ENCODE measurements around the gene SCGB1D4. TPM values are rescaled to one million over a fixed set of nuclear protein-coding genes. Genes with fewer than 3 reads are reported as not detected.
"Not testable (repeated sequence)": the region's sequence is repeated elsewhere in the genome, so short reads cannot be mapped to it uniquely, and the experiment has no call there.

The SCGB1D4 gene
- polyA plus RNA-seq, 1 experiment, result not detected

GRCh38 chr11:62340269-62340901, 41.5 kb upstream of the SCGB1D4 start:
- TF ChIP-seq CTCF (IDR thresholded peaks at IDR 0.05; ENCODE audit: low read depth, low read length), result peak; percentile 80
- Histone ChIP-seq H3K4me3 (ENCODE audit: low read depth, low read length) (no peak overlapping the region), H3K9me3 (ENCODE audit: control insufficient read depth, insufficient read depth, low read length) (peaks cover 4% of the 10 kb centered on the region; the same call in 1 of the 2 replicates), H3K27me3 (ENCODE audit: control insufficient read depth, insufficient read depth, low read length) (peaks cover 23% of the 10 kb centered on the region), H3K27ac (ENCODE audit: low read depth, low read length) (no peak overlapping the region)
- DNase-seq (ENCODE audit: low read depth, low spot score), result no peak
- CTCF ChIA-PET, result interaction anchor here (0.6 to 4.1 kb wide), 12 partner anchors 9 to 258 kb away, joined by 3 to 53 read pairs (median 3); no protein-coding TSS in a partner anchor
- POLR2A ChIA-PET, result no interaction called here

GRCh38 chr11:62338218-62338617, 39.3 kb upstream of the SCGB1D4 start:
- H3K4me3 ChIP-seq (ENCODE audit: low read depth, low read length), result no peak overlapping the region
- CTCF ChIA-PET, result interaction anchor here (0.6 to 4.1 kb wide), 4 partner anchors 30 to 52 kb away, joined by 3 to 53 read pairs (median 4); no protein-coding TSS in a partner anchor
- POLR2A ChIA-PET, result no interaction called here

GRCh38 chr11:62337303-62338181, 38.7 kb upstream of the SCGB1D4 start, which contains the start of gene ASRGL1:
Gene ASRGL1, plus strand, starts transcription at chr11:62337448. Its CDS starts 530 bp downstream, at chr11:62337978.
- no peak for TF ChIP-seq CTCF (IDR thresholded peaks at IDR 0.05; ENCODE audit: low read depth, low read length)
- H3K4me3 ChIP-seq (ENCODE audit: low read depth, low read length), result peak within 1 kb of the TSS; percentile 57
- peaks cover 35% of the 10 kb centered on the region for H3K27me3 ChIP-seq (ENCODE audit: control insufficient read depth, insufficient read depth, low read length)
- no peak within 1 kb of the TSS for H3K27ac ChIP-seq (ENCODE audit: low read depth, low read length)
- CTCF ChIA-PET, result interaction anchor here (1.0 to 4.1 kb wide), 3 partner anchors 30 to 42 kb away, joined by 3 to 53 read pairs (median 3); no protein-coding TSS in a partner anchor
- H3K9me3 ChIP-seq (ENCODE audit: control insufficient read depth, insufficient read depth, low read length), result peaks cover 4% of the 10 kb centered on the region; the same call in 1 of the 2 replicates
- POLR2A ChIA-PET, result no interaction called here
- DNase-seq (ENCODE audit: low read depth, low spot score), result no peak

More at GRCh38 chr11:62338218-62338617, 39.3 kb upstream of the SCGB1D4 start:
- H3K27me3 ChIP-seq (ENCODE audit: control insufficient read depth, insufficient read depth, low read length), result peaks cover 35% of the 10 kb centered on the region
- no peak for TF ChIP-seq CTCF (IDR thresholded peaks at IDR 0.05; ENCODE audit: low read depth, low read length)
- DNase-seq (ENCODE audit: low read depth, low spot score), result no peak
- peaks cover 4% of the 10 kb centered on the region; the same call in 1 of the 2 replicates for H3K9me3 ChIP-seq (ENCODE audit: control insufficient read depth, insufficient read depth, low read length)
- no peak overlapping the region for H3K27ac ChIP-seq (ENCODE audit: low read depth, low read length)

- H3K9me3 ChIP-seq (ENCODE audit: control insufficient read depth, insufficient read depth, low read length); DNase-seq (ENCODE audit: low read depth, low spot score); H3K27ac ChIP-seq (ENCODE audit: low read depth, low read length); POLR2A ChIA-PET: not testable (repeated sequence)
- peaks cover 35% of the 10 kb centered on the region for H3K27me3 ChIP-seq (ENCODE audit: control insufficient read depth, insufficient read depth, low read length)
- H3K4me3 ChIP-seq (ENCODE audit: low read depth, low read length), result peak overlapping the region; percentile 57
- CTCF ChIA-PET, result interaction anchor here (1.0 kb wide), 1 partner anchor 26 kb away, joined by 4 read pairs; no protein-coding TSS in a partner anchor
Observed at GRCh38 chr11:62336949-62337302, 38.1 kb upstream of the SCGB1D4 start.

- no peak for DNase-seq (ENCODE audit: low read depth, low spot score)
- ChIA-PET CTCF (interaction anchor here (1.5 kb wide), 1 partner anchor 690 kb away, joined by 3 read pairs; no protein-coding TSS in a partner anchor), POLR2A (no interaction called here)
- H3K27ac ChIP-seq (ENCODE audit: low read depth, low read length), result no peak overlapping the region
- no peak overlapping the region for H3K4me3 ChIP-seq (ENCODE audit: low read depth, low read length)
- H3K27me3 ChIP-seq (ENCODE audit: control insufficient read depth, insufficient read depth, low read length), result peaks cover 38% of the 10 kb centered on the region
- peaks cover 4% of the 10 kb centered on the region; the same call in 1 of the 2 replicates for H3K9me3 ChIP-seq (ENCODE audit: control insufficient read depth, insufficient read depth, low read length)
- TF ChIP-seq CTCF (IDR thresholded peaks at IDR 0.05; ENCODE audit: low read depth, low read length), result no peak
Observed at GRCh38 chr11:62333768-62334167, 34.9 kb upstream of the SCGB1D4 start.

GRCh38 chr11:62331264-62331663, 32.4 kb upstream of the SCGB1D4 start:
- H3K4me3 ChIP-seq (ENCODE audit: low read depth, low read length); CTCF ChIA-PET; H3K27ac ChIP-seq (ENCODE audit: low read depth, low read length); POLR2A ChIA-PET; H3K9me3 ChIP-seq (ENCODE audit: control insufficient read depth, insufficient read depth, low read length); DNase-seq (ENCODE audit: low read depth, low spot score): not testable (repeated sequence)
- H3K27me3 ChIP-seq (ENCODE audit: control insufficient read depth, insufficient read depth, low read length), result peaks cover 21% of the 10 kb centered on the region

GRCh38 chr11:62327541-62327940, 28.7 kb upstream of the SCGB1D4 start:
- H3K9me3 ChIP-seq (ENCODE audit: control insufficient read depth, insufficient read depth, low read length); POLR2A ChIA-PET; H3K27ac ChIP-seq (ENCODE audit: low read depth, low read length); H3K4me3 ChIP-seq (ENCODE audit: low read depth, low read length); DNase-seq (ENCODE audit: low read depth, low spot score): not testable (repeated sequence)
- H3K27me3 ChIP-seq (ENCODE audit: control insufficient read depth, insufficient read depth, low read length), result peaks cover 13% of the 10 kb centered on the region
- CTCF ChIA-PET, result interaction anchor here (0.7 kb wide), 1 partner anchor 8 kb away, joined by 3 read pairs; no protein-coding TSS in a partner anchor

GRCh38 chr11:62326719-62327118, 27.8 kb upstream of the SCGB1D4 start:
- peaks cover 16% of the 10 kb centered on the region for H3K27me3 ChIP-seq (ENCODE audit: control insufficient read depth, insufficient read depth, low read length)
- H3K9me3 ChIP-seq (ENCODE audit: control insufficient read depth, insufficient read depth, low read length); DNase-seq (ENCODE audit: low read depth, low spot score); H3K27ac ChIP-seq (ENCODE audit: low read depth, low read length); H3K4me3 ChIP-seq (ENCODE audit: low read depth, low read length); CTCF ChIA-PET; POLR2A ChIA-PET: not testable (repeated sequence)
